Body of pancreas (tissue), 4 donors: ENCODE measurements around the gene TNFSF10. TPM values are rescaled to one million over a fixed set of nuclear protein-coding genes. Genes with fewer than 3 reads are reported as not detected.

Experiments
- ATAC-seq: fragments of 150-250 bp; one replicate; pipeline ENCODE4 v1.9.1; 2016
- DNase-seq, 4 donors: peaks; one replicate each; pipeline ENCODE4 v3.0.0-alpha.2; 2019
- H3K27ac ChIP-seq, 4 donors: fragments of 200-600 bp; sonication (generic); 1 replicate in 3 of 4; 2 replicates in 1 of 4; pipeline versions ENCODE4 v1.5.1 to v1.6.1; 2016 to 2019; ENCODE audit warnings: mild to moderate bottlenecking in 1 of 4, mixed read lengths in 1 of 4, moderate library complexity in 1 of 4
- H3K27me3 ChIP-seq, 2 donors: fragments of 200-600 bp; sonication (generic); one replicate each; pipeline ENCODE4 v1.6.0; 2016; ENCODE audit warnings: mild to moderate bottlenecking in 1 of 2
- H3K36me3 ChIP-seq, 2 donors: fragments of 200-600 bp; sonication (generic); replicated peaks in 1 of 2; 2 replicates each; pipeline ENCODE4 v1.5.1; 2016; ENCODE audit warnings: low read depth in 2 of 2; ENCODE audit not compliant: insufficient read depth in 1 of 2
- H3K4me1 ChIP-seq: fragments of 200-600 bp; sonication (generic); one replicate; pipeline ENCODE4 v1.6.0; 2016
- H3K4me3 ChIP-seq, 2 donors: fragments of 200-600 bp; sonication (generic); 1 replicate in 1 of 2; 2 replicates in 1 of 2; pipeline ENCODE4 v1.5.1; 2016 to 2019
- H3K9me3 ChIP-seq, 3 donors: fragments of 200-600 bp; sonication (generic); 1 replicate in 2 of 3; 2 replicates in 1 of 3; pipeline ENCODE4 v1.5.1; 2016
- CTCF ChIP-seq, 7 experiments: fragments of 450-650 bp in 4 of 7; fragments of 200-600 bp in 3 of 7; sonication (generic) in 3 of 7; IDR thresholded peaks; one replicate each; pipeline ENCODE4 v1.5.1; 2016 to 2019; ENCODE audit warnings: antibody characterized with exemption in 7 of 7
- POLR2A ChIP-seq, 3 donors: fragments of 450-650 bp; IDR thresholded peaks; one replicate each; pipeline ENCODE4 v1.6.1; 2016; ENCODE audit warnings: antibody characterized with exemption in 3 of 3, mild to moderate bottlenecking in 2 of 3
- WGBS, 2 donors: methylation state at CpG; one replicate each; pipeline ENCODE4 v1.1.5; 2017; 5-methylcytosine and 5-hydroxymethylcytosine counted together
- intact Hi-C: fragments of 100-400 bp; cut with DNase I; formaldehyde crosslinking; loops from one replicate; pipeline ENCODE4 v1.15.1; 2023
- total RNA-seq, 2 donors: library from RNA; depleted of rRNA; stranded (reverse); fragments of >200 nt; gene quantifications; one replicate each; pipeline ENCODE4 v1.1.0, GENCODE V29; 2016

The TNFSF10 gene
- total RNA-seq, 2 donors from 2014 or later: 27.5 to 40.9 TPM

- intact Hi-C loops: no loop called here
- WGBS, 2 donors: 90 to 91% methylated on average over 4 of the region's 4 CpGs
These were observed 8.6 kb downstream of the TNFSF10 start for GRCh38 chr3:172514678-172515077.

GRCh38 chr3:172513488-172513887 is 9.7 kb downstream of the TNFSF10 start:
- Histone ChIP-seq H3K9me3 (no peaks in the 10 kb centered on the region), H3K4me1 (peaks cover 34% of the 10 kb centered on the region), H3K27me3 (no peaks in the 10 kb centered on the region), H3K4me3 (no peak overlapping the region), H3K27ac (peak overlapping the region in 1 of 4 donors; percentile 9), H3K36me3 (peaks cover 5 to 7% of the 10 kb centered on the region in 2 donors)
- ATAC-seq (no peak), DNase-seq (no peak)
- TF ChIP-seq CTCF (IDR thresholded peaks at IDR 0.05) (no peak), POLR2A (IDR thresholded peaks at IDR 0.05) (no peak)
- intact Hi-C loops: no loop called here
- WGBS, 2 donors: 77 to 83% methylated on average over 2 of the region's 2 CpGs

More at GRCh38 chr3:172514678-172515077, 8.6 kb downstream of the TNFSF10 start:
- TF ChIP-seq CTCF (IDR thresholded peaks at IDR 0.05): no peak
- no peak for TF ChIP-seq POLR2A (IDR thresholded peaks at IDR 0.05)
- Histone ChIP-seq H3K27me3 (no peaks in the 10 kb centered on the region), H3K9me3 (no peaks in the 10 kb centered on the region), H3K4me1 (peaks cover 36% of the 10 kb centered on the region), H3K36me3 (peaks cover 5 to 7% of the 10 kb centered on the region in 2 donors), H3K27ac (no peak overlapping the region), H3K4me3 (no peak overlapping the region)
- no peak for ATAC-seq
- DNase-seq: no peak

- Histone ChIP-seq H3K9me3 (no peaks in the 10 kb centered on the region), H3K4me3 (no peak overlapping the region), H3K27me3 (no peaks in the 10 kb centered on the region), H3K4me1 (peaks cover 22% of the 10 kb centered on the region), H3K27ac (no peak overlapping the region), H3K36me3 (peaks cover 5 to 13% of the 10 kb centered on the region in 2 donors)
- WGBS, 2 donors: 73 to 89% methylated on average over 7 of the region's 7 CpGs
- DNase-seq (peak in 2 of 4 donors; percentile 22 to 60), ATAC-seq (no peak)
- intact Hi-C loops: no loop called here
- TF ChIP-seq CTCF (IDR thresholded peaks at IDR 0.05): no peak
- TF ChIP-seq POLR2A (IDR thresholded peaks at IDR 0.05): no peak
These were observed 11.2 kb downstream of the TNFSF10 start for GRCh38 chr3:172511783-172512762.

- ATAC-seq (no peak), DNase-seq (no peak)
- Histone ChIP-seq H3K27me3 (no peaks in the 10 kb centered on the region), H3K9me3 (no peaks in the 10 kb centered on the region), H3K27ac (no peak overlapping the region), H3K36me3 (peaks cover 4 to 17% of the 10 kb centered on the region in 2 donors), H3K4me1 (no peaks in the 10 kb centered on the region), H3K4me3 (no peak overlapping the region)
- no peak for TF ChIP-seq POLR2A (IDR thresholded peaks at IDR 0.05)
- no peak for TF ChIP-seq CTCF (IDR thresholded peaks at IDR 0.05)
- intact Hi-C loops: no loop called here
These were observed 17.1 kb downstream of the TNFSF10 start for GRCh38 chr3:172506094-172506493.
